Thoracic aorta (tissue), 2 donors: ENCODE measurements around the gene XAGE3. TPM values are rescaled to one million over a fixed set of nuclear protein-coding genes. Genes with fewer than 3 reads are reported as not detected.
"Not testable (repeated sequence)": the region's sequence is repeated elsewhere in the genome, so short reads cannot be mapped to it uniquely, and the experiment has no call there.

Experiments
- ATAC-seq: fragments of 150-250 bp; one replicate; pipeline ENCODE4 v1.8.0; 2017; ENCODE audit warnings: low read depth; ENCODE audit not compliant: insufficient number of reproducible peaks, low FRiP score
- DNase-seq: peaks from one replicate; pipeline ENCODE4 v3.0.0-alpha.2; 2020; ENCODE audit warnings: low spot score
- H3K27ac ChIP-seq, 2 donors: fragments of 200-600 bp; sonication (generic); 1 replicate in 1 of 2; 2 replicates in 1 of 2; pipeline ENCODE4 v1.5.1; 2016; ENCODE audit warnings: mild to moderate bottlenecking in 2 of 2, moderate library complexity in 2 of 2
- H3K27me3 ChIP-seq: fragments of 200-600 bp; sonication (generic); replicated peaks from 2 replicates; pipeline ENCODE4 v1.6.0; 2016; ENCODE audit warnings: mild to moderate bottlenecking; ENCODE audit not compliant: insufficient read depth
- H3K36me3 ChIP-seq: fragments of 200-600 bp; sonication (generic); one replicate; pipeline ENCODE4 v1.5.1; 2016
- H3K4me1 ChIP-seq, 2 donors: fragments of 200-600 bp; sonication (generic); 1 replicate in 1 of 2; 2 replicates in 1 of 2; pipeline versions ENCODE4 v1.5.1 to v1.6.0; 2016; ENCODE audit warnings: low read depth in 2 of 2, mild to moderate bottlenecking in 1 of 2; ENCODE audit not compliant: control insufficient read depth in 1 of 2
- H3K4me3 ChIP-seq: fragments of 200-600 bp; sonication (generic); 2 replicates; pipeline ENCODE4 v1.5.1; 2016; ENCODE audit warnings: mild to moderate bottlenecking
- H3K9me3 ChIP-seq: fragments of 200-600 bp; sonication (generic); 2 replicates; pipeline ENCODE4 v1.5.1; 2016
- total RNA-seq, 2 donors: library from RNA; depleted of rRNA; stranded (reverse); fragments of >200 nt; gene quantifications; one replicate each; pipeline versions ENCODE4 v1.1.0 to v1.2.3, GENCODE V29; 2016
- TF ChIP-seq, protein P1 (sequence below): fragments of 200-600 bp; sonication (generic); IDR thresholded peaks from one replicate; pipeline ENCODE4 v1.5.1; 2019; ENCODE audit warnings: antibody characterized with exemption

The XAGE3 gene
- total RNA-seq, 2 donors from 2014 or later = not detected

DNA sequence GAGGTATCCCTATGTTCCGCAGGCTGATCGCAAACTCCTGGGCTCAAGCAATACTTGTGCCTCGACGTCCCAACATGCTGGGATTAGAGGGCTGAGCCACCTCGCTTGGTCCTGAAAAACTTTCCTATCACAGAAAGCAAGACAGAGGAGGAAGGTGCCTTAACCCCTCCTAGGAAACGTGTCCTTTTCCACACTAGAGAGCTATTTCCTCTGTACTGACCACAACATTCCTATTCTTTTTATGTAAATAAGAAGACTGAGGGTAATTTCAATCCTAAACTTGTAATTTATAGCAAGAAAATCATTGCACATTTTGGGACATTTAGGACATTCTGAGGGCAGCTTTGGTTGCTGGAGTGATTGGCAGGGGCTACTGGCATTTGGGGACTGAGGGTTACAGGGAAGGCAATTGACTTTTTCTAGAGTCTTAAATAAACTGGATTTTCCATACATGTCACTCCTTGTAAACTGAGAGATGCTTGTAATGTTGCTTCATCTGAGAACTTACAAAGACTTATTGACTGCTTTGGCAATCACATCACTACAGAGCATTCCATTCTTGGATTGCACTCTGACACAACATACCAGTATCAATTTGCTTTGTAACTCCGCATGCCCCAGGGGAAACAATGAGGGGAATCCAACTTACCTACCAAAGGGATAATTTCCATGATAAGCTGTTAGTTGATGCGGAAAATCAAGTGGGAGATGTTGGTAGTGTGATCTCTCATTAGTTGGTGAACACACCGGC is 15.6 kb downstream of the XAGE3 start:
- Histone ChIP-seq H3K4me3 (no peak overlapping the region), H3K4me1 (no peaks in the 10 kb centered on the region), H3K36me3 (no peaks in the 10 kb centered on the region), H3K27ac (no peak overlapping the region), H3K27me3 (no peaks in the 10 kb centered on the region), H3K9me3 (no peaks in the 10 kb centered on the region)
- TF ChIP-seq, protein P1, sequence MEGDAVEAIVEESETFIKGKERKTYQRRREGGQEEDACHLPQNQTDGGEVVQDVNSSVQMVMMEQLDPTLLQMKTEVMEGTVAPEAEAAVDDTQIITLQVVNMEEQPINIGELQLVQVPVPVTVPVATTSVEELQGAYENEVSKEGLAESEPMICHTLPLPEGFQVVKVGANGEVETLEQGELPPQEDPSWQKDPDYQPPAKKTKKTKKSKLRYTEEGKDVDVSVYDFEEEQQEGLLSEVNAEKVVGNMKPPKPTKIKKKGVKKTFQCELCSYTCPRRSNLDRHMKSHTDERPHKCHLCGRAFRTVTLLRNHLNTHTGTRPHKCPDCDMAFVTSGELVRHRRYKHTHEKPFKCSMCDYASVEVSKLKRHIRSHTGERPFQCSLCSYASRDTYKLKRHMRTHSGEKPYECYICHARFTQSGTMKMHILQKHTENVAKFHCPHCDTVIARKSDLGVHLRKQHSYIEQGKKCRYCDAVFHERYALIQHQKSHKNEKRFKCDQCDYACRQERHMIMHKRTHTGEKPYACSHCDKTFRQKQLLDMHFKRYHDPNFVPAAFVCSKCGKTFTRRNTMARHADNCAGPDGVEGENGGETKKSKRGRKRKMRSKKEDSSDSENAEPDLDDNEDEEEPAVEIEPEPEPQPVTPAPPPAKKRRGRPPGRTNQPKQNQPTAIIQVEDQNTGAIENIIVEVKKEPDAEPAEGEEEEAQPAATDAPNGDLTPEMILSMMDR = no peak
- DNase-seq (no peak), ATAC-seq (no peak)

GRCh38 chrX:52843619-52844018 is 24.3 kb downstream of the XAGE3 start:
- DNase-seq, H3K27me3 ChIP-seq, H3K4me3 ChIP-seq, H3K4me1 ChIP-seq, H3K9me3 ChIP-seq, H3K27ac ChIP-seq, H3K36me3 ChIP-seq, ATAC-seq: not testable (repeated sequence)

GRCh38 chrX:52839137-52839536 is 28.7 kb downstream of the XAGE3 start:
- TF ChIP-seq, protein P1 = no peak
- DNase-seq (no peak), ATAC-seq (no peak)

GRCh38 chrX:52830551-52830950 is 37.3 kb downstream of the XAGE3 start:
- ATAC-seq (no peak), DNase-seq (no peak)
- TF ChIP-seq, protein P1 = no peak
- no peak overlapping the region for H3K4me3 ChIP-seq
- no peaks in the 10 kb centered on the region for H3K27me3 ChIP-seq
- no peak overlapping the region for H3K27ac ChIP-seq
- no peaks in the 10 kb centered on the region for H3K4me1 ChIP-seq
- no peaks in the 10 kb centered on the region for H3K9me3 ChIP-seq
- no peaks in the 10 kb centered on the region for H3K36me3 ChIP-seq

More at GRCh38 chrX:52839137-52839536, 28.7 kb downstream of the XAGE3 start:
- Histone ChIP-seq H3K27me3 (no peaks in the 10 kb centered on the region), H3K27ac (no peak overlapping the region), H3K4me1 (no peaks in the 10 kb centered on the region), H3K4me3 (no peak overlapping the region), H3K36me3 (no peaks in the 10 kb centered on the region), H3K9me3 (no peaks in the 10 kb centered on the region)

DNA sequence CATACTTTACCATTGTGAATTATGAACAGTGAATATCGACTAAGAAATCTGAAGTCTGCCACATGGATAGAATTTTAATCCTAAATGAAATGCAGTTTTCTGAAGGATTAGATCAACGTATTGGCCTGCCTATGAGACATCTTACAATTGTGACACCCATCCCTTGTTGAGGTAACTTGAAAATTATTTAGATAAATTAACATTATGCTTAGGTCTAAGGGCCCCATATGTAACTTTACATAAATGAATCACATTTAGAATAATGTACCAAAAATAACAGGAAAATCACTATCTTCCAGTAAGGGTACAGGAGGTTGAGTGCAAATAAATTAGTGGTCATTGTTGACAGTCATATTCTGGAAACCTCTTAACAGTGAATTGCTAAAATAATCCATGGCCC is 43.3 kb downstream of the XAGE3 start:
- Histone ChIP-seq H3K36me3 (no peaks in the 10 kb centered on the region), H3K27me3 (no peaks in the 10 kb centered on the region), H3K4me1 (no peaks in the 10 kb centered on the region), H3K4me3 (no peak overlapping the region), H3K27ac (no peak overlapping the region), H3K9me3 (no peaks in the 10 kb centered on the region)
- TF ChIP-seq, protein P1 = no peak
- DNase-seq (no peak), ATAC-seq (no peak)
